HepG2 (cell line): ENCODE measurements around the gene NPB. TPM values are rescaled to one million over a fixed set of nuclear protein-coding genes. Genes with fewer than 3 reads are reported as not detected.

Experiments used
- BCL6 ChIP-seq: IDR thresholded peaks from 2 replicates; pipeline ENCODE4 v1.6.1; 2016; ENCODE audit warnings: missing genetic modification reagents, missing compliant biosample characterization
- FOXK1 ChIP-seq: sonication (generic); formaldehyde crosslinking; IDR thresholded peaks from 2 replicates; pipeline ENCODE4 v1.4.0; 2020; ENCODE audit warnings: low read depth, missing genetic modification reagents, borderline replicate concordance
- GTF2F1 ChIP-seq: fragments of 150-350 bp; IDR thresholded peaks from 2 replicates; pipeline ENCODE4 v1.6.1; 2014; ENCODE audit warnings: low read length
- HOXA7 ChIP-seq: sonication (generic); formaldehyde crosslinking; IDR thresholded peaks from 2 replicates; pipeline ENCODE4 v1.8.1; 2022; ENCODE audit warnings: mild to moderate bottlenecking, missing genetic modification reagents, moderate library complexity
- KDM5B ChIP-seq: sonication (generic); formaldehyde crosslinking; IDR thresholded peaks from 2 replicates; pipeline ENCODE4 v1.4.0; 2020; ENCODE audit warnings: missing genetic modification reagents, mild to moderate bottlenecking, borderline replicate concordance
- SKI ChIP-seq: fragments of 450-650 bp; IDR thresholded peaks from one replicate; pipeline ENCODE4 v1.6.1; 2018; ENCODE audit warnings: mild to moderate bottlenecking; ENCODE audit not compliant: partially characterized antibody
- SMAD1 ChIP-seq: sonication (generic); formaldehyde crosslinking; IDR thresholded peaks from 2 replicates; pipeline ENCODE4 v1.4.0; 2020; ENCODE audit warnings: missing genetic modification reagents, low read depth, mild to moderate bottlenecking, borderline replicate concordance
- TGIF2 ChIP-seq: IDR thresholded peaks from 2 replicates; pipeline ENCODE4 v1.6.1; 2016; ENCODE audit warnings: control low read depth, missing compliant biosample characterization
- ZFP90 ChIP-seq: sonication (generic); formaldehyde crosslinking; IDR thresholded peaks from 2 replicates; pipeline ENCODE4 v1.8.0; 2022; ENCODE audit warnings: missing genetic modification reagents, mild to moderate bottlenecking, inconsistent platforms, borderline replicate concordance
- ZFY ChIP-seq: sonication (generic); formaldehyde crosslinking; IDR thresholded peaks from 2 replicates; pipeline ENCODE4 v1.4.0; 2020; ENCODE audit warnings: missing genetic modification reagents
- ZNF546 ChIP-seq: sonication (generic); formaldehyde crosslinking; conservative IDR thresholded peaks from 2 replicates; pipeline ENCODE4 v1.8.1; 2023; ENCODE audit warnings: mild to moderate bottlenecking, missing genetic modification reagents
- ZNF75D ChIP-seq: sonication (generic); formaldehyde crosslinking; IDR thresholded peaks from 2 replicates; pipeline ENCODE4 v1.8.1; 2023; ENCODE audit warnings: missing genetic modification reagents, mild to moderate bottlenecking, borderline replicate concordance
- polyA plus RNA-seq, 8 experiments: library from polyadenylated mRNA; depleted of rRNA in 3 of 8; stranded (reverse) in 7 of 8; unstranded in 1 of 8; fragments of >200 nt; fragmentation: Illumina TruSeq in 4 of 8; extraction: Trizol in 4 of 8; gene quantifications; 2 replicates each; pipeline versions ENCODE4 v1.2.1 to v1.2.3, GENCODE V29; 2011 to 2016; ENCODE audit warnings: low read depth in 4 of 8, missing spikeins in 1 of 8, mixed read lengths in 1 of 8; ENCODE audit not compliant: insufficient read depth in 1 of 8
- total RNA-seq, 5 experiments: library from RNA; depleted of rRNA; stranded (reverse); fragments of >200 nt; fragmentation: Illumina TruSeq; extraction: Trizol; gene quantifications; 2 replicates each; pipeline ENCODE4 v1.2.3, GENCODE V29; 2016; ENCODE audit warnings: low read depth in 1 of 5
- TF ChIP-seq, protein P1 (sequence below): IDR thresholded peaks from 2 replicates; pipeline ENCODE4 v1.6.1; 2016; ENCODE audit warnings: low read depth, borderline replicate concordance
- TF ChIP-seq, protein P2 (sequence below): sonication (generic); formaldehyde crosslinking; IDR thresholded peaks from 2 replicates; pipeline ENCODE4 v1.4.0; 2020; ENCODE audit warnings: mild to moderate bottlenecking, missing genetic modification reagents, borderline replicate concordance
- TF ChIP-seq, protein P3 (sequence below): sonication (generic); formaldehyde crosslinking; IDR thresholded peaks from 2 replicates; pipeline ENCODE4 v1.4.0; 2020; ENCODE audit warnings: mild to moderate bottlenecking, missing genetic modification reagents, borderline replicate concordance
- TF ChIP-seq, protein P4 (sequence below): sonication (generic); formaldehyde crosslinking; IDR thresholded peaks from 2 replicates; pipeline ENCODE4 v1.9.0; 2021; ENCODE audit warnings: missing genetic modification reagents, borderline replicate concordance
- TF ChIP-seq, protein P5 (sequence below): sonication (generic); formaldehyde crosslinking; conservative IDR thresholded peaks from 2 replicates; pipeline ENCODE4 v1.5.0; 2020; ENCODE audit warnings: missing genetic modification reagents
- TF ChIP-seq, protein P6 (sequence below): sonication (generic); formaldehyde crosslinking; IDR thresholded peaks from 2 replicates; pipeline ENCODE4 v1.4.0; 2020; ENCODE audit warnings: missing genetic modification reagents; ENCODE audit errors: not compliant biosample characterization

The NPB gene
- total and polyA plus RNA-seq, 2 of the 13 experiments (the other 11 are each of a cell fraction or from before 2014, with no cell fraction given), result 0.11 to 0.93 TPM

DNA sequence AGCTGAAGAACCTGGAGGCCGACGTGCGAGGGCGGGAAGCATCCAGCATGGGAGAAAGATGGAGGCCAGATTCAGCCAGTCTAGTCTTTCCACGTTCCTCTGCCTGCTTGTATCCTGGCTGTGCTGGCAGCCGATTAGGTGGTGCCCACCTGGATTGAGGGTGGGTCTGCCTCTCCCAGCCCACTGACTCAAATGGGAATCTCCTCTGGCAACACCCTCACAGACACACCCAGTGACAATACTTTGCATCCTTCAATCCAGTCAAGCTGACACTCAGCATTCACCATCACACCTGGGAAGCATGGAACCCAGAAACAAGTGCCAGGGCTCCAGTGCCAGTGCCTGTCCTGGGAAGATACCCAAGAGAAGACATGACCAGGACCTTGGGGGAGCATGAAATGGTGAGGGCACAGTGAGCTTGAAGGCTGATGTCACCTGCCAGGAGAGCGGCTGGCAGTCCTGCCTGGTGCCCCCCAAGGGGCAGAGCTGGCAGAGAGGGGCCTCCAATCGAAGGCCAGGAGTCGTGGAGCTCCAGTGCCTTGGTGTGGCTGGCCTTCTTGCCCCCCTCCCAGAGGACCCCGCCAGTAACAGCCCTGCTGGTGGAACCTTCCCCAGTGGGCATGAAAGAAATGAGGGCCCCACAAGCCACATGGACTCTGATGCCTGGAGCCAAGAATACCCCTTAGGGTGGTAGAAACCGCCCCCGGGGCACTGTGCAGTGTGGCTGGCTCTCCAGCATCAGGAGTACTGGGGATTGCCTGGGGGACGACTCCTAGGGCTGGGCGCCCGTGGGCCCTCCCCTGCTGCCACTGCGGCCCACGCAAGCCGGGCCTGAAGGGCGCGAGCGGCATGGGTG, 643 bp upstream of the NPB start (continued):
- TF ChIP-seq, protein P1, sequence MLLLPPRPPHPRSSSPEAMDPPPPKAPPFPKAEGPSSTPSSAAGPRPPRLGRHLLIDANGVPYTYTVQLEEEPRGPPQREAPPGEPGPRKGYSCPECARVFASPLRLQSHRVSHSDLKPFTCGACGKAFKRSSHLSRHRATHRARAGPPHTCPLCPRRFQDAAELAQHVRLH (CRISPR knock-in tag), result no peak
- no peak for TF ChIP-seq SMAD1 (CRISPR knock-in tag)
- TF ChIP-seq ZNF546 (CRISPR knock-in tag), result no peak
- no peak for TF ChIP-seq ZNF75D
- TF ChIP-seq KDM5B (CRISPR knock-in tag), result no peak; the same call in 1 of the 2 replicates
- no peak for TF ChIP-seq GTF2F1
- TF ChIP-seq, protein P2, sequence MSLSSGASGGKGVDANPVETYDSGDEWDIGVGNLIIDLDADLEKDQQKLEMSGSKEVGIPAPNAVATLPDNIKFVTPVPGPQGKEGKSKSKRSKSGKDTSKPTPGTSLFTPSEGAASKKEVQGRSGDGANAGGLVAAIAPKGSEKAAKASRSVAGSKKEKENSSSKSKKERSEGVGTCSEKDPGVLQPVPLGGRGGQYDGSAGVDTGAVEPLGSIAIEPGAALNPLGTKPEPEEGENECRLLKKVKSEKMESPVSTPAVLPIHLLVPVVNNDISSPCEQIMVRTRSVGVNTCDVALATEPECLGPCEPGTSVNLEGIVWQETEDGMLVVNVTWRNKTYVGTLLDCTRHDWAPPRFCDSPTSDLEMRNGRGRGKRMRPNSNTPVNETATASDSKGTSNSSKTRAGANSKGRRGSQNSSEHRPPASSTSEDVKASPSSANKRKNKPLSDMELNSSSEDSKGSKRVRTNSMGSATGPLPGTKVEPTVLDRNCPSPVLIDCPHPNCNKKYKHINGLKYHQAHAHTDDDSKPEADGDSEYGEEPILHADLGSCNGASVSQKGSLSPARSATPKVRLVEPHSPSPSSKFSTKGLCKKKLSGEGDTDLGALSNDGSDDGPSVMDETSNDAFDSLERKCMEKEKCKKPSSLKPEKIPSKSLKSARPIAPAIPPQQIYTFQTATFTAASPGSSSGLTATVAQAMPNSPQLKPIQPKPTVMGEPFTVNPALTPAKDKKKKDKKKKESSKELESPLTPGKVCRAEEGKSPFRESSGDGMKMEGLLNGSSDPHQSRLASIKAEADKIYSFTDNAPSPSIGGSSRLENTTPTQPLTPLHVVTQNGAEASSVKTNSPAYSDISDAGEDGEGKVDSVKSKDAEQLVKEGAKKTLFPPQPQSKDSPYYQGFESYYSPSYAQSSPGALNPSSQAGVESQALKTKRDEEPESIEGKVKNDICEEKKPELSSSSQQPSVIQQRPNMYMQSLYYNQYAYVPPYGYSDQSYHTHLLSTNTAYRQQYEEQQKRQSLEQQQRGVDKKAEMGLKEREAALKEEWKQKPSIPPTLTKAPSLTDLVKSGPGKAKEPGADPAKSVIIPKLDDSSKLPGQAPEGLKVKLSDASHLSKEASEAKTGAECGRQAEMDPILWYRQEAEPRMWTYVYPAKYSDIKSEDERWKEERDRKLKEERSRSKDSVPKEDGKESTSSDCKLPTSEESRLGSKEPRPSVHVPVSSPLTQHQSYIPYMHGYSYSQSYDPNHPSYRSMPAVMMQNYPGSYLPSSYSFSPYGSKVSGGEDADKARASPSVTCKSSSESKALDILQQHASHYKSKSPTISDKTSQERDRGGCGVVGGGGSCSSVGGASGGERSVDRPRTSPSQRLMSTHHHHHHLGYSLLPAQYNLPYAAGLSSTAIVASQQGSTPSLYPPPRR (CRISPR knock-in tag), result no peak
- no peak for TF ChIP-seq FOXK1
- TF ChIP-seq, protein P3, sequence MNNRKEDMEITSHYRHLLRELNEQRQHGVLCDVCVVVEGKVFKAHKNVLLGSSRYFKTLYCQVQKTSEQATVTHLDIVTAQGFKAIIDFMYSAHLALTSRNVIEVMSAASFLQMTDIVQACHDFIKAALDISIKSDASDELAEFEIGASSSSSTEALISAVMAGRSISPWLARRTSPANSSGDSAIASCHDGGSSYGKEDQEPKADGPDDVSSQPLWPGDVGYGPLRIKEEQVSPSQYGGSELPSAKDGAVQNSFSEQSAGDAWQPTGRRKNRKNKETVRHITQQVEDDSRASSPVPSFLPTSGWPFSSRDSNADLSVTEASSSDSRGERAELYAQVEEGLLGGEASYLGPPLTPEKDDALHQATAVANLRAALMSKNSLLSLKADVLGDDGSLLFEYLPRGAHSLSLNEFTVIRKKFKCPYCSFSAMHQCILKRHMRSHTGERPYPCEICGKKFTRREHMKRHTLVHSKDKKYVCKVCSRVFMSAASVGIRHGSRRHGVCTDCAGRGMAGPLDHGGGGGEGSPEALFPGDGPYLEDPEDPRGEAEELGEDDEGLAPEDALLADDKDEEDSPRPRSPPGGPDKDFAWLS (CRISPR knock-in tag), result no peak
- TF ChIP-seq, protein P4, sequence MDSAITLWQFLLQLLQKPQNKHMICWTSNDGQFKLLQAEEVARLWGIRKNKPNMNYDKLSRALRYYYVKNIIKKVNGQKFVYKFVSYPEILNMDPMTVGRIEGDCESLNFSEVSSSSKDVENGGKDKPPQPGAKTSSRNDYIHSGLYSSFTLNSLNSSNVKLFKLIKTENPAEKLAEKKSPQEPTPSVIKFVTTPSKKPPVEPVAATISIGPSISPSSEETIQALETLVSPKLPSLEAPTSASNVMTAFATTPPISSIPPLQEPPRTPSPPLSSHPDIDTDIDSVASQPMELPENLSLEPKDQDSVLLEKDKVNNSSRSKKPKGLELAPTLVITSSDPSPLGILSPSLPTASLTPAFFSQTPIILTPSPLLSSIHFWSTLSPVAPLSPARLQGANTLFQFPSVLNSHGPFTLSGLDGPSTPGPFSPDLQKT (CRISPR knock-in tag), result no peak
- no peak; the same call in 1 of the 2 replicates for TF ChIP-seq BCL6 (CRISPR knock-in tag)
- no peak for TF ChIP-seq SKI
- TF ChIP-seq, protein P5, sequence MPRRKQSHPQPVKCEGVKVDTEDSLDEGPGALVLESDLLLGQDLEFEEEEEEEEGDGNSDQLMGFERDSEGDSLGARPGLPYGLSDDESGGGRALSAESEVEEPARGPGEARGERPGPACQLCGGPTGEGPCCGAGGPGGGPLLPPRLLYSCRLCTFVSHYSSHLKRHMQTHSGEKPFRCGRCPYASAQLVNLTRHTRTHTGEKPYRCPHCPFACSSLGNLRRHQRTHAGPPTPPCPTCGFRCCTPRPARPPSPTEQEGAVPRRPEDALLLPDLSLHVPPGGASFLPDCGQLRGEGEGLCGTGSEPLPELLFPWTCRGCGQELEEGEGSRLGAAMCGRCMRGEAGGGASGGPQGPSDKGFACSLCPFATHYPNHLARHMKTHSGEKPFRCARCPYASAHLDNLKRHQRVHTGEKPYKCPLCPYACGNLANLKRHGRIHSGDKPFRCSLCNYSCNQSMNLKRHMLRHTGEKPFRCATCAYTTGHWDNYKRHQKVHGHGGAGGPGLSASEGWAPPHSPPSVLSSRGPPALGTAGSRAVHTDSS (CRISPR knock-in tag), result no peak
- 0 out of 2 replicates have a peak, but pooled peaks have one; percentile 36 for TF ChIP-seq TGIF2 (CRISPR knock-in tag)
- TF ChIP-seq, protein P6, sequence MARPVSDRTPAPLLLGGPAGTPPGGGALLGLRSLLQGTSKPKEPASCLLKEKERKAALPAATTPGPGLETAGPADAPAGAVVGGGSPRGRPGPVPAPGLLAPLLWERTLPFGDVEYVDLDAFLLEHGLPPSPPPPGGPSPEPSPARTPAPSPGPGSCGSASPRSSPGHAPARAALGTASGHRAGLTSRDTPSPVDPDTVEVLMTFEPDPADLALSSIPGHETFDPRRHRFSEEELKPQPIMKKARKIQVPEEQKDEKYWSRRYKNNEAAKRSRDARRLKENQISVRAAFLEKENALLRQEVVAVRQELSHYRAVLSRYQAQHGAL (CRISPR knock-in tag), result no peak
- no peak for TF ChIP-seq HOXA7 (CRISPR knock-in tag)
- TF ChIP-seq ZFP90 (CRISPR knock-in tag), result no peak
- no peak for TF ChIP-seq ZFY (CRISPR knock-in tag)
